Activated naive CD4-positive, alpha-beta T cell treated with anti-CD3 and anti-CD28 coated beads, Interleukin-2, amount 50 U/mL, for 16 hours (primary cell): ENCODE results near the gene CYP27A1.

Experiments used
- DNase-seq: peaks from one replicate; pipeline ENCODE4 v3.0.0-alpha.2; 2020

The CYP27A1 gene

GRCh38 chr2:218776488-218776887 lies 5.5 kb upstream of the CYP27A1 start:
- DNase-seq = no peak

- no peak for DNase-seq
Observed at GRCh38 chr2:218777276-218777990, 4.5 kb upstream of the CYP27A1 start.

- DNase-seq = no peak
Observed at GRCh38 chr2:218780046-218780445, 1.9 kb upstream of the CYP27A1 start.

- DNase-seq = no peak
Observed at GRCh38 chr2:218780851-218781690, 876 bp upstream of the CYP27A1 start.

GRCh38 chr2:218782528-218782844 lies 539 bp downstream of the CYP27A1 start:
- no peak for DNase-seq

GRCh38 chr2:218783688-218784087 lies 1.7 kb downstream of the CYP27A1 start:
- DNase-seq = no peak

- no peak for DNase-seq
Observed at GRCh38 chr2:218785103-218785502, 3.2 kb downstream of the CYP27A1 start.

- no peak for DNase-seq
Observed at GRCh38 chr2:218786133-218786532, 4.2 kb downstream of the CYP27A1 start.

- no peak for DNase-seq
Observed at GRCh38 chr2:218788529-218789255, 6.7 kb downstream of the CYP27A1 start.

GRCh38 chr2:218792433-218792832 lies 10.5 kb downstream of the CYP27A1 start:
- no peak for DNase-seq

GRCh38 chr2:218796691-218797090 lies 14.7 kb downstream of the CYP27A1 start:
- DNase-seq = no peak

- DNase-seq = no peak
Observed at GRCh38 chr2:218798767-218799504, 17.0 kb downstream of the CYP27A1 start.

- no peak for DNase-seq
Observed at GRCh38 chr2:218799990-218800389, 18.0 kb downstream of the CYP27A1 start.

GRCh38 chr2:218802386-218802994 lies 20.5 kb downstream of the CYP27A1 start:
- no peak for DNase-seq

GRCh38 chr2:218804817-218805216 lies 22.9 kb downstream of the CYP27A1 start:
- DNase-seq = no peak

GRCh38 chr2:218805627-218806026 lies 23.7 kb downstream of the CYP27A1 start:
- DNase-seq = no peak

- DNase-seq = no peak
Observed at GRCh38 chr2:218806346-218806978, 24.5 kb downstream of the CYP27A1 start.

- DNase-seq = no peak
Observed at GRCh38 chr2:218807626-218808025, 25.7 kb downstream of the CYP27A1 start.

GRCh38 chr2:218809515-218809914 lies 27.6 kb downstream of the CYP27A1 start:
- DNase-seq = no peak

- DNase-seq = no peak
Observed at GRCh38 chr2:218810256-218810655, 28.3 kb downstream of the CYP27A1 start.

- DNase-seq = no peak
Observed at GRCh38 chr2:218811382-218811781, 29.4 kb downstream of the CYP27A1 start.
